ENCODE measurements around the gene MSH3.
"Not testable (repeated sequence)": the region's sequence is repeated elsewhere in the genome, so short reads cannot be mapped to it uniquely, and the experiment has no call there.

The MSH3 gene

DNA sequence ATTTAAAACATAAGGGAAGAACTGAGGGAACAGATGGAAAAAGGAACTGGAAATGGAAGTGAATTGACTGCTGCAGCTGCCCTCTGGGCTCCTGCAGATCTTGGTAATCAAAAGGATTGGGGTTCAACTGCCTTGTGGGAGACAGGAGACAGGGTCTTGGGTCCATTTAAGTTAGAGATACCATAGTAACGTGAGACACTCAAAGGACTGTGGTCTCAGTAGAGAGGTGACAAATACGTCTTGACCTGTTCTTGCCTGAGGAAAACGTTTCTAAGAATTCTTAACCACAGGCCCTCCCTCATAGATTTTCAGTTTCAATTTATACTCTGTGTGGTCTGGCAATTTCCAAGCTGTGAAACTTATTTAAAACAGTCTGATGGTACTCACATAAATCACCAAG lies 101.2 kb downstream of the MSH3 start:
- DNase-seq (ENCODE audit: low read depth) = no peak

DNA sequence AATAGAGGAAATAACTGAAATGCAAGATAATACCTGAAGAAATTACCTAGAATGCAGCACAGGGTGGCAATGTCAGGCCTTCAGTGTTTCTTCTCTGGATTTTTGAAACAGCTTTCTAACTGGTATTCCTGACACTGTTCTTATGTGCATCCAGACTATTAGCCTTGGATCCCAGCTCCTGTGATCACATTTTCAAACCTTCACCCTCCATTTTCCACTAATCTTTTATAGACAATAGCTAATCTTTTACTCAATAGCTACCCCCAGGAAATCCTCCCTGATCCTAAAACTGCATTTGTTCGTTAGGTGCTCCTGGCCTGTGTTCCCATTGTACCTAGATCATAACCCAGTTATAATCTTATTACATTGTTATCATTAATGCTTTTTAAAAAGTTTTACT lies 101.8 kb downstream of the MSH3 start:
- no peak for DNase-seq (ENCODE audit: low read depth)

- DNase-seq (ENCODE audit: low read depth) = no peak
Measured at GRCh38 chr5:80757290-80757689, 102.8 kb downstream of the MSH3 start.

GRCh38 chr5:80759866-80760577 lies 105.6 kb downstream of the MSH3 start:
- DNase-seq (ENCODE audit: low read depth) = no peak

- no peak for DNase-seq (ENCODE audit: low read depth)
Measured at GRCh38 chr5:80760680-80761079, 106.2 kb downstream of the MSH3 start.

DNA sequence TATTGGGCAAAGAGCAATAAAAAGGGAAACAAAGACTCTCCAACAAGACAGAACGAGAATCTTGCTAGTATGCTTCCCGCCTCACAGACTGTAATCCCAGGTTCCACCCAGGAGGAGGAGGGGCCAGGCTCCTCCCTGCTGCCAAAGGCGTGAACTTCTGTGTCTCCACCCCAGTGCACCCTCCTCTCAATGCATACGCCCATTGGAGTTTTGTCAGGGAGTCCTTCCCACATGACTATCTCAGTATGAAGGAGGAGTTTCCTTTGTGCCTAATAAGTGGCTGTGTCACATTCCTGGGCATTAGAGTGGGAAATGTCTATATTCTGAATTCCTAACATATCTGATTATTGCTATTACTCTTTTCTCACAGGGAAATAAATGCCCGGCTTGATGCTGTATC lies 106.7 kb downstream of the MSH3 start:
- DNase-seq (ENCODE audit: low read depth) = no peak

- DNase-seq (ENCODE audit: low read depth) = no peak
Measured at GRCh38 chr5:80761966-80762365, 107.5 kb downstream of the MSH3 start.

- DNase-seq (ENCODE audit: low read depth) = no peak
Measured at GRCh38 chr5:80762573-80762972, 108.1 kb downstream of the MSH3 start.

GRCh38 chr5:80763211-80763610 lies 108.8 kb downstream of the MSH3 start:
- DNase-seq (ENCODE audit: low read depth) = no peak

- DNase-seq (ENCODE audit: low read depth) = no peak
Measured at GRCh38 chr5:80763873-80764647, 109.6 kb downstream of the MSH3 start.

- no peak for DNase-seq (ENCODE audit: low read depth)
Measured at GRCh38 chr5:80764786-80765185, 110.3 kb downstream of the MSH3 start.

GRCh38 chr5:80777347-80778287 lies 123.2 kb downstream of the MSH3 start:
- DNase-seq (ENCODE audit: low read depth) = no peak

- no peak for DNase-seq (ENCODE audit: low read depth)
Measured at GRCh38 chr5:80780024-80780423, 125.6 kb downstream of the MSH3 start.

DNA sequence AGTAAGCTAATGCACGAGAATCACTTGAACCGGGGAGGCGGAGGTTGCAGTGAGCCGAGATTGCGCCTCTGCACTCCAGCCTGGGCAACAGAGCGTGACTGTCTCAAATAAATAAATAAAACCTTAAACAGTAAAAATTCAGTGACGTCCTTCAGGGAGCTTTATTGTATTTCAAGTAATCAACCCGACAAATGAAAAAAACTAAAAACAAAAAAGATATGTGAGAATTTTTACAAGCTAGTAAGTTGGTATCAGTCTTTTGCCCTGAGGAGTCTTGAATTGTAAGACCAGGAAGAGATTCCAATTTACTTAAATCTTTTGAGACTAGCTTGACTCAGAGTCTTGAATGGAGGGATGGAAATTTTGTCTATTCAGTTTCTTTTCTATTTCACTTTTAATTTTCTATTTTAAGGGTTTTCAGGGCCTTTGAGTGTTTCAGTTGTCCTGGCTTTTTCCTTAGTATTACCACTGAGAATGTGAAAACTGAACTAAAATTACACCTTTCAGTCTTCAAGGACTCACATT lies 126.4 kb downstream of the MSH3 start:
- no peak for DNase-seq (ENCODE audit: low read depth)

- DNase-seq (ENCODE audit: low read depth) = no peak
Measured at GRCh38 chr5:80781356-80781755, 126.9 kb downstream of the MSH3 start.

- DNase-seq (ENCODE audit: low read depth) = no peak
Measured at GRCh38 chr5:80782626-80783025, 128.2 kb downstream of the MSH3 start.

GRCh38 chr5:80783751-80784150 lies 129.3 kb downstream of the MSH3 start:
- not testable (repeated sequence) for DNase-seq (ENCODE audit: low read depth)

DNA sequence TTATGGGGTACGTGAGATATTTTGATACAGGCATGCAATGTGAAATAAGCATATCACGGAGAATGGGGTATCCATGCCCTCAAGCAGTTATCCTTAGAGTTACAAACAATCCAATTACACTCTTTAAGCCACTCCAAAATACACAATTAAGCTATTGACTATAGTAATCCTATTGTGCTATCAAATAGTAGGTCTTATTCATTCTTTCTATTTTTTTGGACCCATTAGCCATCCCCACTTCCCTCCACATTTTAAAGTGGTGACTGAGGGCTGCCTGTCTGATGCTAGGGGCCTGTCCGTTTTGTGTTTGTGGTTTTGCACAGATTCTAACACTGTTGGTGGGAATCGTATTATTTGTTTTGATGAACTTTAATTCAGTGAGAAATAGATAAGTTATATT lies 130.0 kb downstream of the MSH3 start:
- DNase-seq (ENCODE audit: low read depth) = no peak

GRCh38 chr5:80789319-80790016 lies 135.0 kb downstream of the MSH3 start:
- DNase-seq (ENCODE audit: low read depth) = not testable (repeated sequence)

- DNase-seq (ENCODE audit: low read depth) = no peak
Measured at GRCh38 chr5:80790698-80791097, 136.2 kb downstream of the MSH3 start.

GRCh38 chr5:80793354-80793753 lies 138.9 kb downstream of the MSH3 start:
- DNase-seq (ENCODE audit: low read depth) = no peak

DNA sequence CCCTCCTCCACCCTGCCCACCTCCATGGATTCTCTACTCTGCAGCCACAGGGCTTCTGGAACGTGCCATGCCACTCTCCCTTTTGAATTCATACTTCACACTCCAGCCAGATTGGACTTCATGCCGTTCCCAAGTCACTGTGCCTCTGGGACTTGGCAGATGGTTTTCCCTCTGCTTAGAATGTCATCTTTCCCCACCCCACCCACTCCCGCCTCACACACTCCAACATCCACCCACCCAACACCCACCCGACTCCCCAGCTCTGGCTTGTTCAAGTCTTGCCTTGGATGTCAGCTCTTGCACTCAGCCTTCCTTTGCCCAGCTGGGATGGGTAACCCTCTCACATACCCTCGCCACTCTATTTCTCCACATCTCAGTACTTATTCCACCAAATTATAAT lies 142.4 kb downstream of the MSH3 start:
- no peak for DNase-seq (ENCODE audit: low read depth)
